NB4 (cell line): ENCODE data around the gene ARHGEF25.

Source experiments
- POLR2A ChIP-seq: IDR thresholded peaks from 2 replicates; pipeline ENCODE4 v1.6.1; 2011; ENCODE audit warnings: mild to moderate bottlenecking; ENCODE audit not compliant: insufficient read length; ENCODE audit errors: extremely low read depth
- TF ChIP-seq, protein P1 (sequence below): IDR thresholded peaks from one replicate; pipeline ENCODE4 v1.5.1; 2012; ENCODE audit warnings: low read depth, low read length

GRCh38 chr12:57619434-57620244 lies 8.4 kb downstream of the ARHGEF25 start:
- TF ChIP-seq, protein P1, sequence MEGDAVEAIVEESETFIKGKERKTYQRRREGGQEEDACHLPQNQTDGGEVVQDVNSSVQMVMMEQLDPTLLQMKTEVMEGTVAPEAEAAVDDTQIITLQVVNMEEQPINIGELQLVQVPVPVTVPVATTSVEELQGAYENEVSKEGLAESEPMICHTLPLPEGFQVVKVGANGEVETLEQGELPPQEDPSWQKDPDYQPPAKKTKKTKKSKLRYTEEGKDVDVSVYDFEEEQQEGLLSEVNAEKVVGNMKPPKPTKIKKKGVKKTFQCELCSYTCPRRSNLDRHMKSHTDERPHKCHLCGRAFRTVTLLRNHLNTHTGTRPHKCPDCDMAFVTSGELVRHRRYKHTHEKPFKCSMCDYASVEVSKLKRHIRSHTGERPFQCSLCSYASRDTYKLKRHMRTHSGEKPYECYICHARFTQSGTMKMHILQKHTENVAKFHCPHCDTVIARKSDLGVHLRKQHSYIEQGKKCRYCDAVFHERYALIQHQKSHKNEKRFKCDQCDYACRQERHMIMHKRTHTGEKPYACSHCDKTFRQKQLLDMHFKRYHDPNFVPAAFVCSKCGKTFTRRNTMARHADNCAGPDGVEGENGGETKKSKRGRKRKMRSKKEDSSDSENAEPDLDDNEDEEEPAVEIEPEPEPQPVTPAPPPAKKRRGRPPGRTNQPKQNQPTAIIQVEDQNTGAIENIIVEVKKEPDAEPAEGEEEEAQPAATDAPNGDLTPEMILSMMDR = no peak
- TF ChIP-seq POLR2A = no peak
